ENCODE results near the gene MUC5B. TPM values are rescaled to one million over a fixed set of nuclear protein-coding genes. Genes with fewer than 3 reads are reported as not detected.

The MUC5B gene
- total RNA-seq, 2 donors from 2014 or later: not detected

DNA sequence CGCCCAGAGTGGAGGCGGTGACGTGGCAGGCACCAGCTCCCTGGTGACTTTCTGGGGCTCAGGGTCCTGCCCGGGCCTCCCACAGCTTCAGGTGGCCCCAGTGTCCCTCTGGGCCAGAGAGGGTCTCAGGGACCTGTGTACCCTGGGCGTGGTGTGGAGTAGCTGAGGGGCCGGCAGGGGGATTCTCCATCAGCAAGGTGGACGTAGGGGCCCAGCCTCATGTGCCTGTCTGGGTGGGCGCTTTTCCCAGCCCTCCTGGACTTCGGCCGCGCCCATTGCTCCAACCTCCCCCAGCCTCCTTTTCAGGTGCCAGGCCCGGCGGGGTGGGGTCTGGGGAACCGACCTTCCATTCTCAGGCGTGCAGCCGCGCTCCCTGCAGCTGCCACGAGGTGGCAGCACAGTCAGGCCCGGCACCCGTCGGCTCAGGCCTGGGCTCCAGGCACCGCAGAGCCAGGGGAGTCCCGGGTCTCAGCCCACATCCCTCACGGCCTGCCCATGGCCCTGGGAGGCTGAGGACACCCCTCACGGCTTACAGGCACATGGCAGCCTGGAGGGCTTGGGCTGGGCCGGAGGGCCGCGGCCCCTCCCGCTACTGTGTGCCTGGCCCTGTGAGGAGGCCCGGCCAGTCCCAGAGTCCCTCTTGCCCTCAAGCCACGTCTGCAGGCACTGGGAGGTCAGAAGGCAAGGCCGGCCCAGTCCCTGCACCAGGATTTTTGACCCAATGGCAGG, 19.9 kb upstream of the MUC5B start:
- Histone ChIP-seq H3K36me3 (ENCODE audit: control insufficient read depth, insufficient read depth, low read length) (no peaks in the 10 kb centered on the region), H3K4me1 (ENCODE audit: control insufficient read depth, insufficient read depth, low read length) (no peaks in the 10 kb centered on the region), H3K27ac (ENCODE audit: low read depth, low read length) (no peak overlapping the region), H3K9me3 (ENCODE audit: control insufficient read depth, low read length) (peaks cover 3% of the 10 kb centered on the region), H3K9ac (ENCODE audit: extremely low read depth, low read length, poor library complexity, severe bottlenecking) (no peak overlapping the region), H3K4me3 (ENCODE audit: low read length) (no peak overlapping the region), H3K27me3 (ENCODE audit: control insufficient read depth, insufficient read depth, low read length, poor library complexity, severe bottlenecking) (no peaks in the 10 kb centered on the region)
- Mint-ChIP-seq H3K4me3 (no peak overlapping the region), H3K27me3 (ENCODE audit: insufficient read depth) (no peaks in the 10 kb centered on the region), H3K27ac (no peak overlapping the region), H3K36me3 (ENCODE audit: low read depth) (no peaks in the 10 kb centered on the region), H3K9me3 (no peaks in the 10 kb centered on the region), H3K4me1 (no peaks in the 10 kb centered on the region)
- WGBS, 2 experiments (ENCODE audit: insufficient coverage in 1 of 2, insufficient read length in 1 of 2): 45 to 67% methylated on average over 16 to 32 of the region's 32 CpGs
- TF ChIP-seq, protein P1, sequence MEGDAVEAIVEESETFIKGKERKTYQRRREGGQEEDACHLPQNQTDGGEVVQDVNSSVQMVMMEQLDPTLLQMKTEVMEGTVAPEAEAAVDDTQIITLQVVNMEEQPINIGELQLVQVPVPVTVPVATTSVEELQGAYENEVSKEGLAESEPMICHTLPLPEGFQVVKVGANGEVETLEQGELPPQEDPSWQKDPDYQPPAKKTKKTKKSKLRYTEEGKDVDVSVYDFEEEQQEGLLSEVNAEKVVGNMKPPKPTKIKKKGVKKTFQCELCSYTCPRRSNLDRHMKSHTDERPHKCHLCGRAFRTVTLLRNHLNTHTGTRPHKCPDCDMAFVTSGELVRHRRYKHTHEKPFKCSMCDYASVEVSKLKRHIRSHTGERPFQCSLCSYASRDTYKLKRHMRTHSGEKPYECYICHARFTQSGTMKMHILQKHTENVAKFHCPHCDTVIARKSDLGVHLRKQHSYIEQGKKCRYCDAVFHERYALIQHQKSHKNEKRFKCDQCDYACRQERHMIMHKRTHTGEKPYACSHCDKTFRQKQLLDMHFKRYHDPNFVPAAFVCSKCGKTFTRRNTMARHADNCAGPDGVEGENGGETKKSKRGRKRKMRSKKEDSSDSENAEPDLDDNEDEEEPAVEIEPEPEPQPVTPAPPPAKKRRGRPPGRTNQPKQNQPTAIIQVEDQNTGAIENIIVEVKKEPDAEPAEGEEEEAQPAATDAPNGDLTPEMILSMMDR (conservative IDR thresholded peaks at IDR 0.05): peak; percentile 97
- peak; percentile 95 for DNase-seq

DNA sequence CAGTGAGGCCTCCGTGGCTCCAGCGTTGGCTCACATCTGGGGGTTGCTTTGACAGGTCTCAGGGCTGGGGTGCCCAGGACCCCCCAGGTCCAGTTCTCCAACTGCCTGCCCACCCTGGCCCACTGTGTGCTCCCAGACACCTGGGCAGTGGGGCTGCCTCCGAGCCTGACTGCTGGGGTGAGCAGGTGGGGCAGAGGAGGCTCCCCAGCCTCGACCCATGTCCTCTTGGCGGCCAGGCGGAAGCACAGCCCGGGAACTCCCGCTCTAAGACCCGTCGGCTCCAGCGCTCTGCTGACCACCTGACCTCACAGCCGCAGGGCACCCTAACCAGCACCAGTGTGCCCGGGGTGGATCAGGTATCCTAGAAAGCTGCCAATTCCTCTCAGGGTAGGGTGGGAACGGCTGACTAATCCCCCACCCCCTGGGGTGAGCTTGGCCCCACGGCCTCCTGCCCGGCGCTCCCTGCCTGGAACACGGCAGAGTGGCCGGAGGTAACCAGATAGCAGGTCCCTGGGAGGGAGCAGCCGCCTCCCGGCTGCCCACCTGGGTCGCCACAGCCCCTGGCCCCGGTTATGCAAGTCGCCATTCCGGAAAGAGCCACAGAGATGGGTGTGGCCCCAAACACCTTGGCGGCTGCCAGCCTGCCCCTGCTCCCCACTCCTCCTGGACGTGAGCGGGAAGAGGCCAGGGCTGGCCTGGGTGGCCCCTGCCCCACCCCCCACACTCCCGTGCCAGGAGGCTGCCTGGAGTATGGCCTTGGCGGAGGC, 19.2 kb upstream of the MUC5B start:
- H3K9me3 Mint-ChIP-seq: no peaks in the 10 kb centered on the region
- TF ChIP-seq, protein P1 (conservative IDR thresholded peaks at IDR 0.05): no peak
- H3K9ac ChIP-seq (ENCODE audit: extremely low read depth, low read length, poor library complexity, severe bottlenecking): no peak overlapping the region
- no peak overlapping the region for H3K27ac Mint-ChIP-seq
- no peak overlapping the region for H3K27ac ChIP-seq (ENCODE audit: low read depth, low read length)
- H3K4me1 Mint-ChIP-seq: no peaks in the 10 kb centered on the region
- no peaks in the 10 kb centered on the region for H3K4me1 ChIP-seq (ENCODE audit: control insufficient read depth, insufficient read depth, low read length)
- no peaks in the 10 kb centered on the region for H3K36me3 Mint-ChIP-seq (ENCODE audit: low read depth)
- H3K4me3 Mint-ChIP-seq: no peak overlapping the region
- H3K27me3 Mint-ChIP-seq (ENCODE audit: insufficient read depth): no peaks in the 10 kb centered on the region
- no peaks in the 10 kb centered on the region for H3K36me3 ChIP-seq (ENCODE audit: control insufficient read depth, insufficient read depth, low read length)
- H3K27me3 ChIP-seq (ENCODE audit: control insufficient read depth, insufficient read depth, low read length, poor library complexity, severe bottlenecking): no peaks in the 10 kb centered on the region
- H3K4me3 ChIP-seq (ENCODE audit: low read length): no peak overlapping the region
- peak; percentile 22 for DNase-seq
- peaks cover 3% of the 10 kb centered on the region for H3K9me3 ChIP-seq (ENCODE audit: control insufficient read depth, low read length)
- 92% methylated on average over 20 to 29 of the region's 30 CpGs for WGBS, 2 experiments (ENCODE audit: insufficient coverage in 1 of 2, insufficient read length in 1 of 2)

DNA sequence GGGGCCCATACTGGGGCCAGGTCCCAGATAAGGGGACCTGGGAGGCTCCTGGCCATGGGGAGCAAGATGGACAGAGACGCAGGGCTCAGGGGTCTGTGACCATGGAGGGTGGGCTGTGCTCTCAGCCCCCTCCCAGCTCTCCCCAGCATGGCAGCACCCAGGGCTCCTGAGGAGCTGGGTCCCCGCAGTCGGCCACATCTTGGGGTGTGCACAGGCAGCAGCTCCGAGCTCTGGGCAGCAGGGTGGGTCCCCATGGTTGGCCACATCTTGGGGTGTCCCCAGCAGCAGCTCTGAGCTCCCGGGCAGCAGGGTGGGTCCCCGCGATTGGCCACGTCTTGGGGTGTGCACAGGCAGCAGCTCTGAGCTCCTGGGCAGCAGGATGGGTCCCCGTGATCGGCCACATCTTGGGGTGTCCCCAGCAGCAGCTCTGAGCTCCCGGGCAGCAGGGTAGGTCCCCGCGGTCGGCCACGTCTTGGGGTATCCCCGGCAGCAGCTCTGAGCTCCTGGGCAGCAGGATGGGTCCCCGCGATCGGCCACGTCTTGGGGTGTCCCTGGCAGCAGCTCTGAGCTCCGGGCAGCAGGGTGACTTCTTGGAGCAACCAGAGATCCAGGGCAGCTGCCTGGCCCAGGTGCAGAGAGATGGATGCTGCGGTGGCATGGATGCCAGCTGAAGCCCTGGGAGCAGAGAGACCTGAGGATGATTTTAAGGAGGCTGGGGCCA, 18.3 kb upstream of the MUC5B start:
- TF ChIP-seq, protein P1 (conservative IDR thresholded peaks at IDR 0.05): no peak

More for the DNA sequence above, 18.3 kb upstream of the MUC5B start:
- Histone ChIP-seq H3K4me1 (ENCODE audit: control insufficient read depth, insufficient read depth, low read length) (no peaks in the 10 kb centered on the region), H3K9ac (ENCODE audit: extremely low read depth, low read length, poor library complexity, severe bottlenecking) (no peak overlapping the region), H3K27ac (ENCODE audit: low read depth, low read length) (no peak overlapping the region), H3K36me3 (ENCODE audit: control insufficient read depth, insufficient read depth, low read length) (no peaks in the 10 kb centered on the region), H3K9me3 (ENCODE audit: control insufficient read depth, low read length) (peaks cover 3% of the 10 kb centered on the region), H3K4me3 (ENCODE audit: low read length) (no peak overlapping the region), H3K27me3 (ENCODE audit: control insufficient read depth, insufficient read depth, low read length, poor library complexity, severe bottlenecking) (no peaks in the 10 kb centered on the region)
- Mint-ChIP-seq H3K27me3 (ENCODE audit: insufficient read depth) (no peaks in the 10 kb centered on the region), H3K4me3 (no peak overlapping the region), H3K4me1 (no peaks in the 10 kb centered on the region), H3K9me3 (peaks cover 5% of the 10 kb centered on the region), H3K27ac (no peak overlapping the region), H3K36me3 (ENCODE audit: low read depth) (no peaks in the 10 kb centered on the region)
- peak; percentile 24 for DNase-seq
- 90 to 93% methylated on average over 8 to 22 of the region's 22 CpGs for WGBS, 2 experiments (ENCODE audit: insufficient coverage in 1 of 2, insufficient read length in 1 of 2)
